Osteocyte (in vitro differentiated cells): ENCODE measurements around the gene MORF4L1. TPM values are rescaled to one million over a fixed set of nuclear protein-coding genes. Genes with fewer than 3 reads are reported as not detected.
"Not testable (repeated sequence)": the region's sequence is repeated elsewhere in the genome, so short reads cannot be mapped to it uniquely, and the experiment has no call there.

Experiments
- DNase-seq: peaks from one replicate; pipeline ENCODE4 v3.0.0; 2021; ENCODE audit warnings: mixed read lengths; ENCODE audit not compliant: unreplicated experiment; ENCODE audit errors: extremely low spot score
- H3K27ac Mint-ChIP-seq: one replicate; pipeline ENCODE4 v1.8.0; 2021; ENCODE audit warnings: mild to moderate bottlenecking, mixed read lengths; ENCODE audit not compliant: unreplicated experiment
- H3K27me3 Mint-ChIP-seq: one replicate; pipeline ENCODE4 v1.8.0; 2021; ENCODE audit warnings: mixed read lengths; ENCODE audit not compliant: unreplicated experiment
- H3K36me3 Mint-ChIP-seq: one replicate; pipeline ENCODE4 v1.8.0; 2021; ENCODE audit warnings: mixed read lengths; ENCODE audit not compliant: unreplicated experiment
- H3K4me1 Mint-ChIP-seq: one replicate; pipeline ENCODE4 v1.8.0; 2021; ENCODE audit warnings: mixed read lengths; ENCODE audit not compliant: unreplicated experiment
- H3K4me3 Mint-ChIP-seq: one replicate; pipeline ENCODE4 v1.8.0; 2021; ENCODE audit warnings: mild to moderate bottlenecking, moderate library complexity, mixed read lengths; ENCODE audit not compliant: unreplicated experiment
- H3K9me3 Mint-ChIP-seq: one replicate; pipeline ENCODE4 v1.8.0; 2021; ENCODE audit warnings: mixed read lengths; ENCODE audit not compliant: unreplicated experiment
- total RNA-seq: library from RNA; stranded (reverse); gene quantifications from 2 replicates; pipeline ENCODE4 v1.2.1, GENCODE V29; 2021
- TF ChIP-seq, protein P1 (sequence below): fragments of 200-600 bp; sonication (generic); IDR thresholded peaks from 2 replicates; pipeline ENCODE4 v1.5.0; 2021; ENCODE audit warnings: antibody characterized with exemption, mild to moderate bottlenecking, moderate library complexity

MORF4L1 gene
- total RNA-seq, 1 donor from 2014 or later = 488 TPM

DNA sequence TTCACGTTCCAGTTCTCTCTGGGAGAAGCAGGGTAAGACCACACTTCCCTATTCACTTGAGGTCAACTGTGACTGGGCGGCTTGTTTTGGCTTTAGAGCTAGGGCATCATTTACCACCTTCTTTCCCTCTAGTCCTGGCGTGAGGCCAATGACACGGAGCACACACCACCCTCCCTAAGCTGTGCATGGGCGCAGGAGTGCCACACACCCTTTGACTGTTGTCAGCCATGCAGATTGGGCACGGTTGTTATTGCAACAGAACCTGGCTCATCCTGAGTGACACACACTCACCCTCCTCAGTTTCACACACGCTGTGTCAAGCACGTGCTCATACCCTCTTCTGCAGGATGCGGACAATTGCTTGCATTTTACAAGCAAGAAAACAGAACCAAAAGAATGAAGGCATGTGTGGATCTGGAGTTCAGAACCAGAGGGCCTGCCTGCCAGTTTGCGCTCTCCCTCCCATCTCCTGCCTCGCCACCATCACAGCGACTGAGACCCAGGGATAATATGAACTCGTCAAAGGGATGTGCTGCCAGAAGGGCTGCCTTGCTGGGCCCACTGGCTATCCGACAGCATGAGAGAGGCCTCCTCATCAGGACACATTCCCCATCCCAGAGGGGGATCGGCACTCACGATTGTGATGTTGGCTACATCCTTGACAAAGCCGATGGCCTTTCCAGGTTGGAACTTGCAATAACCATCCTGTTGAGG, 54.5 kb downstream of the MORF4L1 start:
- H3K4me3 Mint-ChIP-seq = no peak overlapping the region
- peaks cover 14% of the 10 kb centered on the region for H3K36me3 Mint-ChIP-seq
- no peaks in the 10 kb centered on the region for H3K9me3 Mint-ChIP-seq
- TF ChIP-seq, protein P1, sequence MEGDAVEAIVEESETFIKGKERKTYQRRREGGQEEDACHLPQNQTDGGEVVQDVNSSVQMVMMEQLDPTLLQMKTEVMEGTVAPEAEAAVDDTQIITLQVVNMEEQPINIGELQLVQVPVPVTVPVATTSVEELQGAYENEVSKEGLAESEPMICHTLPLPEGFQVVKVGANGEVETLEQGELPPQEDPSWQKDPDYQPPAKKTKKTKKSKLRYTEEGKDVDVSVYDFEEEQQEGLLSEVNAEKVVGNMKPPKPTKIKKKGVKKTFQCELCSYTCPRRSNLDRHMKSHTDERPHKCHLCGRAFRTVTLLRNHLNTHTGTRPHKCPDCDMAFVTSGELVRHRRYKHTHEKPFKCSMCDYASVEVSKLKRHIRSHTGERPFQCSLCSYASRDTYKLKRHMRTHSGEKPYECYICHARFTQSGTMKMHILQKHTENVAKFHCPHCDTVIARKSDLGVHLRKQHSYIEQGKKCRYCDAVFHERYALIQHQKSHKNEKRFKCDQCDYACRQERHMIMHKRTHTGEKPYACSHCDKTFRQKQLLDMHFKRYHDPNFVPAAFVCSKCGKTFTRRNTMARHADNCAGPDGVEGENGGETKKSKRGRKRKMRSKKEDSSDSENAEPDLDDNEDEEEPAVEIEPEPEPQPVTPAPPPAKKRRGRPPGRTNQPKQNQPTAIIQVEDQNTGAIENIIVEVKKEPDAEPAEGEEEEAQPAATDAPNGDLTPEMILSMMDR = no peak
- H3K27me3 Mint-ChIP-seq = peaks cover 2% of the 10 kb centered on the region
- peaks cover 2% of the 10 kb centered on the region for H3K4me1 Mint-ChIP-seq
- DNase-seq = no peak
- H3K27ac Mint-ChIP-seq = no peak overlapping the region

DNA sequence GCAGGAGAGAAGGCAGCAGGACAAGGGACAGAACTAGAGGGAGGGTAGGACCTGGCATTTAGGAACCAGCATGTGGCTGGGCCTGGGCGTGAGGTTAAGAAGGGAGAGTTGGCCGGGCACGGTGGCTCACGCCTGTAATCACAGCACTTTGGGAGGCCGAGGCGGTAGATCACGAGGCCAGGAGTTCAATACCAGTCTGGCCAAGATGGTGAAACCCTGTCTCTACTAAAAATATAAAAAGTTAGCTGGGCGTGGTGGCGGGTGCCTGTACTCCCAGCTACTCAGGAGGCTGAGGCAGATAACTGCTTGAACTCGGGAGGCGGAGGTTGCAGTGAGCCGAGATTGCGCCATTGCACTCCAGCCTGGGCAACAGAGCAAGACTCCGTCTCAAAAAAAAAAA, 55.5 kb downstream of the MORF4L1 start:
- not testable (repeated sequence) for H3K9me3 Mint-ChIP-seq

GRCh38 chr15:78928616-78929093, 56.0 kb downstream of the MORF4L1 start:
- H3K27me3 Mint-ChIP-seq = peaks cover 5% of the 10 kb centered on the region
- TF ChIP-seq, protein P1 = no peak
- H3K4me3 Mint-ChIP-seq = no peak overlapping the region
- no peaks in the 10 kb centered on the region for H3K9me3 Mint-ChIP-seq
- H3K27ac Mint-ChIP-seq = no peak overlapping the region
- peaks cover 8% of the 10 kb centered on the region for H3K36me3 Mint-ChIP-seq
- no peak for DNase-seq
- peaks cover 2% of the 10 kb centered on the region for H3K4me1 Mint-ChIP-seq

More for the DNA sequence above, 55.5 kb downstream of the MORF4L1 start:
- H3K27me3 Mint-ChIP-seq, DNase-seq, H3K4me3 Mint-ChIP-seq, H3K4me1 Mint-ChIP-seq, H3K27ac Mint-ChIP-seq: not testable (repeated sequence)
- peaks cover 10% of the 10 kb centered on the region for H3K36me3 Mint-ChIP-seq

DNA sequence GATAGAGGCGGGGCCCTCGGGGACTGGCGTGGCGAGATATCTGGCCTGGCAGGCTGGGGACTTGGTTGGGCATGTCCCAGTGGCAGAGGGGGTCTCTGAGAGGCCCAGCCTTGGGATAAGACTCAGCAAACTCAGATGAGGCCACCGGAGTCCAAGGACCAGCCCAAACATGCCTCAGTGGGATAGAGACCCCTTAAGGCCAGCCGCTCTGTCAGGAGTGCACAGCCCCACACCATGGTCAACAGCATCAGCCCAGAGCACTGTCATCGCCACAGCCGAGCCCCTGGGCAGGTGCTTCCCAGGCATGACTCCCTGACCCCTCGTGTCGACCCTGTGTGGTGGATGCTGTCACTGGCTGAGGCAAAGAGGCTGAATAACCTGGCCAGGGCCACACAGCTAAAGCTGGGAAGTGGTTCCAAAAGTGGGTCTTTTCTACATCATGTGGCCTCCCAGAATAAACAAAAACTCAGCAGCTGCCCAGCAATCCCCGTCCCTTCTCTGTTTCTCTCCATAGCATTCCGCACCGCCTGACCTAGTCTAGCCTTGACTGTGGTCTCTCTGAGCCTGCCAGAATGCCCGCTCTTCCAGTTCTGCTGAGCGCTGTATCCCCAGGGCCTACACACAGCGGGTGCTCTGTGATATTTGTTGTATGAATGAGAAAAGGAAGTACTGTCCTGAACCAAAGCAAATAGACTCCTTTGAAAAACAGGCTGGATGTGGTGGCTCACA, 57.0 kb downstream of the MORF4L1 start:
- Mint-ChIP-seq H3K4me3 (no peak overlapping the region), H3K27ac (no peak overlapping the region), H3K36me3 (peaks cover 5% of the 10 kb centered on the region), H3K9me3 (no peaks in the 10 kb centered on the region), H3K4me1 (peaks cover 6% of the 10 kb centered on the region), H3K27me3 (peaks cover 10% of the 10 kb centered on the region)
- DNase-seq = no peak
- TF ChIP-seq, protein P1 = no peak

GRCh38 chr15:78930577-78931388, 58.1 kb downstream of the MORF4L1 start:
- no peak for DNase-seq
- TF ChIP-seq, protein P1 = no peak
- H3K27ac Mint-ChIP-seq = no peak overlapping the region

More at GRCh38 chr15:78930577-78931388, 58.1 kb downstream of the MORF4L1 start:
- Mint-ChIP-seq H3K27me3 (peaks cover 12% of the 10 kb centered on the region), H3K9me3 (no peaks in the 10 kb centered on the region), H3K4me1 (peaks cover 6% of the 10 kb centered on the region), H3K36me3 (peaks cover 2% of the 10 kb centered on the region), H3K4me3 (no peak overlapping the region)
